Motor neuron (in vitro differentiated cells): ENCODE data around the gene PLEKHA7. TPM values are rescaled to one million over a fixed set of nuclear protein-coding genes. Genes with fewer than 3 reads are reported as not detected.
"Not testable (repeated sequence)": the region's sequence is repeated elsewhere in the genome, so short reads cannot be mapped to it uniquely, and the experiment has no call there.

Experiments
- ATAC-seq, 8 experiments: fragments of 200-7000 bp; cut with Tn5 transposase; replicated peaks in 6 of 8; 2 replicates each; pipeline ENCODE4 v1.8.0; 2021; ENCODE audit warnings: mild to moderate bottlenecking in 8 of 8, moderate library complexity in 8 of 8
- H3K27ac ChIP-seq, 2 donors: fragments of 250-450 bp; sonication (Bioruptor Pico); 2 replicates each; pipeline ENCODE4 v1.9.0; 2021; ENCODE audit warnings: antibody characterized with exemption in 2 of 2, mild to moderate bottlenecking in 2 of 2, moderate library complexity in 1 of 2
- H3K4me1 ChIP-seq, 2 donors: fragments of 250-450 bp; sonication (Bioruptor Pico); replicated peaks in 1 of 2; 2 replicates each; pipeline ENCODE4 v1.6.1; 2021; ENCODE audit warnings: antibody characterized with exemption in 2 of 2, mild to moderate bottlenecking in 2 of 2, moderate library complexity in 1 of 2
- H3K4me3 ChIP-seq, 5 donors: fragments of 250-450 bp; sonication (Bioruptor Pico); 2 replicates each; pipeline ENCODE4 v1.9.0; 2021; ENCODE audit warnings: antibody characterized with exemption in 5 of 5, mild to moderate bottlenecking in 5 of 5, moderate library complexity in 4 of 5
- WGBS, 10 experiments: fragments of 450-650 bp; shearing (Covaris generic); methylation state at CpG; one replicate each; pipeline ENCODE4 v1.0.0; 2022; 5-methylcytosine and 5-hydroxymethylcytosine counted together
- in situ Hi-C, 9 experiments: fragments of 400-800 bp; cut with MboI; loops; one replicate each; pipeline ENCODE4 v1.15.0; 2021; ENCODE audit warnings: low sequenced_read_pairs in 9 of 9, low pct_unique_long_range_greater_than_20kb in 2 of 9; ENCODE audit not compliant: unreplicated experiment in 9 of 9
- total RNA-seq, 8 experiments: library from RNA; unstranded; fragments of 300-600 nt; gene quantifications; 2 replicates each; pipeline versions ENCODE4 v1.2.3 to v1.2.4, GENCODE V29; 2022

The PLEKHA7 gene
- total RNA-seq, 8 experiments from 2014 or later, result 1.0 to 14.3 (median 4.3) TPM

- H3K4me1 ChIP-seq, H3K27ac ChIP-seq, ATAC-seq, in situ Hi-C loops, H3K4me3 ChIP-seq: not testable (repeated sequence)
- WGBS, 10 experiments, result 100% methylated on average over 1 of the region's 1 CpG; no CpG with 5 or more reads in 7 of the 10 experiments
Observed at GRCh38 chr11:16864428-16864827, 149.8 kb downstream of the PLEKHA7 start.

- Histone ChIP-seq H3K27ac (no peak overlapping the region), H3K4me3 (no peak overlapping the region), H3K4me1 (peaks cover 0 to 2% of the 10 kb centered on the region in 2 donors)
- in situ Hi-C loops, result no loop called here
- WGBS, 10 experiments, result 17 to 80% (median 60%) methylated on average over 1 to 10 of the region's 10 CpGs; no CpG with 5 or more reads in 3 of the 10 experiments
- peak in 2 of 8 experiments; percentile 20 to 72 for ATAC-seq
Observed at GRCh38 chr11:16863389-16863788, 150.8 kb downstream of the PLEKHA7 start.

- ATAC-seq, result peak in 3 of 8 experiments; percentile 67 to 90 (median 78)
- H3K27ac ChIP-seq, result no peak overlapping the region
- peaks cover 0 to 2% of the 10 kb centered on the region in 2 donors for H3K4me1 ChIP-seq
- H3K4me3 ChIP-seq, result no peak overlapping the region
- 60 to 100% (median 83%) methylated on average over 1 to 2 of the region's 3 CpGs; no CpG with 5 or more reads in 7 of the 10 experiments for WGBS, 10 experiments
- in situ Hi-C loops, result no loop called here
Observed at GRCh38 chr11:16862726-16863125, 151.5 kb downstream of the PLEKHA7 start.

GRCh38 chr11:16861862-16862261, 152.4 kb downstream of the PLEKHA7 start:
- 44 to 67% (median 59%) methylated on average over 3 of the region's 3 CpGs; no CpG with 5 or more reads in 5 of the 10 experiments for WGBS, 10 experiments
- no peak overlapping the region for H3K27ac ChIP-seq
- H3K4me3 ChIP-seq, result no peak overlapping the region
- in situ Hi-C loops, result no loop called here
- ATAC-seq, result no peak
- peaks cover 0 to 2% of the 10 kb centered on the region in 2 donors for H3K4me1 ChIP-seq

GRCh38 chr11:16860617-16861016, 153.6 kb downstream of the PLEKHA7 start:
- H3K27ac ChIP-seq, result no peak overlapping the region
- in situ Hi-C loops, result no loop called here
- 80 to 100% (median 100%) methylated on average over 1 of the region's 1 CpG; no CpG with 5 or more reads in 7 of the 10 experiments for WGBS, 10 experiments
- peaks cover 0 to 2% of the 10 kb centered on the region in 2 donors for H3K4me1 ChIP-seq
- no peak overlapping the region for H3K4me3 ChIP-seq
- ATAC-seq, result no peak

GRCh38 chr11:16859651-16860050, 154.6 kb downstream of the PLEKHA7 start:
- ATAC-seq, result no peak

GRCh38 chr11:16857186-16857585, 157.0 kb downstream of the PLEKHA7 start:
- 34 to 100% (median 67%) methylated on average over 1 to 3 of the region's 4 CpGs; no CpG with 5 or more reads in 4 of the 10 experiments for WGBS, 10 experiments
- H3K4me1 ChIP-seq, result no peaks in the 10 kb centered on the region
- no peak overlapping the region for H3K4me3 ChIP-seq
- ATAC-seq, result no peak
- no peak overlapping the region for H3K27ac ChIP-seq
- in situ Hi-C loops, result no loop called here

More at GRCh38 chr11:16859651-16860050, 154.6 kb downstream of the PLEKHA7 start:
- H3K4me1 ChIP-seq, result peaks cover 0 to 2% of the 10 kb centered on the region in 2 donors
- WGBS, 10 experiments, result 50 to 100% (median 78%) methylated on average over 1 to 6 of the region's 6 CpGs; no CpG with 5 or more reads in 2 of the 10 experiments
- H3K4me3 ChIP-seq, result no peak overlapping the region
- H3K27ac ChIP-seq, result no peak overlapping the region
- in situ Hi-C loops, result no loop called here

- WGBS, 10 experiments, result 13 to 100% (median 40%) methylated on average over 1 to 2 of the region's 3 CpGs; no CpG with 5 or more reads in 5 of the 10 experiments
- peak in 3 of 8 experiments; percentile 69 to 84 (median 70) for ATAC-seq
- in situ Hi-C loops, result no loop called here
- H3K27ac ChIP-seq, result no peak overlapping the region
- no peaks in the 10 kb centered on the region for H3K4me1 ChIP-seq
- H3K4me3 ChIP-seq, result no peak overlapping the region
Observed at GRCh38 chr11:16856022-16856471, 158.2 kb downstream of the PLEKHA7 start.

GRCh38 chr11:16854979-16855378, 159.2 kb downstream of the PLEKHA7 start:
- no peak overlapping the region for H3K4me3 ChIP-seq
- no peak overlapping the region for H3K27ac ChIP-seq
- WGBS, 10 experiments, result 49 to 94% (median 86%) methylated on average over 2 to 4 of the region's 4 CpGs; no CpG with 5 or more reads in 5 of the 10 experiments
- ATAC-seq, result peak in 2 of 8 experiments; percentile 45 to 51
- H3K4me1 ChIP-seq, result no peaks in the 10 kb centered on the region
- in situ Hi-C loops, result no loop called here

GRCh38 chr11:16853859-16854258, 160.4 kb downstream of the PLEKHA7 start:
- no peak for ATAC-seq
- Histone ChIP-seq H3K27ac (no peak overlapping the region), H3K4me3 (no peak overlapping the region), H3K4me1 (no peaks in the 10 kb centered on the region)
- in situ Hi-C loops, result no loop called here
- WGBS, 10 experiments, result 20 to 94% (median 83%) methylated on average over 1 to 2 of the region's 2 CpGs; no CpG with 5 or more reads in 6 of the 10 experiments

- H3K4me1 ChIP-seq, result no peaks in the 10 kb centered on the region
Observed at GRCh38 chr11:16853266-16853665, 160.9 kb downstream of the PLEKHA7 start.

GRCh38 chr11:16846305-16846704, 167.9 kb downstream of the PLEKHA7 start:
- Histone ChIP-seq H3K4me1 (no peaks in the 10 kb centered on the region), H3K4me3 (no peak overlapping the region), H3K27ac (no peak overlapping the region)
- no peak for ATAC-seq
- in situ Hi-C loops, result no loop called here
- WGBS, 10 experiments, result 51 to 100% (median 80%) methylated on average over 1 to 2 of the region's 2 CpGs; no CpG with 5 or more reads in 1 of the 10 experiments

More at GRCh38 chr11:16853266-16853665, 160.9 kb downstream of the PLEKHA7 start:
- no peak for ATAC-seq
- 56 to 100% (median 100%) methylated on average over 1 of the region's 1 CpG; no CpG with 5 or more reads in 4 of the 10 experiments for WGBS, 10 experiments
- H3K4me3 ChIP-seq, result no peak overlapping the region
- H3K27ac ChIP-seq, result no peak overlapping the region
- in situ Hi-C loops, result no loop called here

GRCh38 chr11:16844268-16844771, 169.9 kb downstream of the PLEKHA7 start:
- Histone ChIP-seq H3K27ac (no peak overlapping the region), H3K4me1 (no peaks in the 10 kb centered on the region), H3K4me3 (no peak overlapping the region)
- peak in 3 of 8 experiments; percentile 77 to 80 (median 78) for ATAC-seq
- in situ Hi-C loops, result no loop called here
- 40 to 100% (median 65%) methylated on average over 1 of the region's 1 CpG; no CpG with 5 or more reads in 4 of the 10 experiments for WGBS, 10 experiments

GRCh38 chr11:16843294-16843693, 170.9 kb downstream of the PLEKHA7 start:
- ATAC-seq, result peak in 2 of 8 experiments; percentile 31 to 62
- in situ Hi-C loops, result no loop called here
- Histone ChIP-seq H3K4me1 (no peaks in the 10 kb centered on the region), H3K27ac (no peak overlapping the region), H3K4me3 (no peak overlapping the region)
